ENCODE results near the gene SIT1. TPM values are rescaled to one million over a fixed set of nuclear protein-coding genes. Genes with fewer than 3 reads are reported as not detected.

Gene SIT1, protein sequence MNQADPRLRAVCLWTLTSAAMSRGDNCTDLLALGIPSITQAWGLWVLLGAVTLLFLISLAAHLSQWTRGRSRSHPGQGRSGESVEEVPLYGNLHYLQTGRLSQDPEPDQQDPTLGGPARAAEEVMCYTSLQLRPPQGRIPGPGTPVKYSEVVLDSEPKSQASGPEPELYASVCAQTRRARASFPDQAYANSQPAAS
- polyA plus RNA-seq = under 1 TPM; 0.75 to 0.88 TPM

DNA sequence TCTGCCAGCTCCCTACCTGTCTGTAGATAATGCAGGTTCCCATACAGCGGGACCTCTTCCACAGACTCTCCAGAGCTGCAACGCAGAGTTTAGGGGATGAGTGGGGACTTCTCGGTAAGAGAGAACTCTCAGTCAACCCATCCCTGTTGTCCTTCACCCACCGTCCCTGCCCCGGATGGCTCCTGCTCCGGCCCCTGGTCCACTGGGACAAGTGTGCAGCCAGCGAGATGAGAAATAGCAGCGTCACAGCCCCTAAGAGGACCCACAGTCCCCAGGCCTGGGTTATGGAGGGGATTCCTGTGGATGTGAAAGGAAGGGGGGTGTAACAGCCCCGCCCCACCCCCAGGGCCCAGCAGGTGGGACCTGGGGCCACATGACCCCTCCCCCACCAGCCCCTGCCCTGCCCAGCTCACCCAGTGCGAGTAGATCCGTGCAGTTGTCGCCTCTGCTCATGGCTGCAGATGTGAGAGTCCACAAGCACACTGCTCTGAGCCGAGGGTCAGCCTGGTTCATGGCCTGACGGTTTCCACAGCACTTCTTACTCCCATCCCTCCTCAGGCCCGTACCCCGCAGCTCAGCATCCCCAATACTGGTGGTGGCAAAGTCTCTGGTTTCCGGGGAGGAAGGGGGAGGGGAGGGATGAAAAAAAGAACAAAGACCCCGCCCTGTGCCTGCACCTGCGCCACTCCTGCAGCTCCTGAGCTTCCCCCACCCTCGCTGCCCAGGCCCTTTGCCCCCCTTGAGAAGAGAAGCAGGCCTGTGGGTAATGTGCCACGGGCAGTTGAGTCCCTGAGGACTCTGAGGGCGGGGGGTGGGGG lies at the start of gene SIT1:
Gene SIT1 (minus strand): TSS at position 591 of the 818 bp plus-strand sequence. CDS start 78 bp downstream, at position 513.
- Histone ChIP-seq H3K4me3 (ENCODE audit: low read depth in 1 of 2, low read length in 2 of 2) (peak within 1 kb of the TSS; percentile 23 to 34), H3K27ac (ENCODE audit: low read depth in 2 of 2, low read length in 1 of 2) (peak within 1 kb of the TSS; percentile 27 to 38)
- 67 to 70% methylated on average over 20 to 22 of the region's 22 CpGs for WGBS, 2 donors

DNA sequence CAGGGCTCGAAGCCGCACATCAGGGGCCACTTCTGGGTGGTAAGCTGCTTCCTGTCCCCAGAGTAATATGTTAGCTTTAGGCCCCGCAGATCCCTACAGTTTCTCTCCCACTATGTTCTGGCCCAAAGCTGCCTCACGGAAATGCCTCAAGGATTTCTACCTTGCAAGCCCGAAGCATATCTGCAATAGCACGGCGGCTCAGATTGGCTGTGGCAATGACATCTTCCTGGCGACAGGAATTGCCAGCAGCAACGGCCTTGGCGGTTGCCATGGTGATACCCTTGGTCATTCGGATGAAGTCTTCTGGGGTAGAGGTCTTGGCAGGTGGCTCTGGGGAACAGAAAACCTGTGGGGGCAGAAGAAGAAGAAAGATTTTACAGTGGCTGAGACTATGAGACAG lies 49.3 kb upstream of the SIT1 start:
- Histone ChIP-seq H3K9me3 (ENCODE audit: control insufficient read depth in 2 of 2, insufficient read depth in 1 of 2, low read depth in 1 of 2, low read length in 1 of 2) (no peaks in the 10 kb centered on the region), H3K36me3 (ENCODE audit: control insufficient read depth in 2 of 2, insufficient read depth in 2 of 2, low read length in 1 of 2) (peaks cover 40 to 59% of the 10 kb centered on the region in 2 donors), H3K27ac (ENCODE audit: low read depth in 2 of 2, low read length in 1 of 2) (peak overlapping the region in 1 of 2 donors; percentile 27), H3K4me3 (ENCODE audit: low read depth in 1 of 2, low read length in 2 of 2) (no peak overlapping the region), H3K27me3 (ENCODE audit: control insufficient read depth in 1 of 2, insufficient read depth in 2 of 2, low read length in 2 of 2) (no peaks in the 10 kb centered on the region), H3K4me1 (ENCODE audit: control insufficient read depth in 2 of 2, insufficient read depth in 2 of 2, low read length in 1 of 2) (peaks cover 2 to 3% of the 10 kb centered on the region in 2 donors)
- 74 to 87% methylated on average over 11 of the region's 11 CpGs for WGBS, 2 donors

More for the DNA sequence above, at the start of gene SIT1:
- Histone ChIP-seq H3K27me3 (ENCODE audit: control insufficient read depth in 1 of 2, insufficient read depth in 2 of 2, low read length in 2 of 2) (no peaks in the 10 kb centered on the region), H3K9me3 (ENCODE audit: control insufficient read depth in 2 of 2, insufficient read depth in 1 of 2, low read depth in 1 of 2, low read length in 1 of 2) (no peaks in the 10 kb centered on the region), H3K4me1 (ENCODE audit: control insufficient read depth in 2 of 2, insufficient read depth in 2 of 2, low read length in 1 of 2) (no peaks in the 10 kb centered on the region), H3K36me3 (ENCODE audit: control insufficient read depth in 2 of 2, insufficient read depth in 2 of 2, low read length in 1 of 2) (no peaks in the 10 kb centered on the region)

DNA sequence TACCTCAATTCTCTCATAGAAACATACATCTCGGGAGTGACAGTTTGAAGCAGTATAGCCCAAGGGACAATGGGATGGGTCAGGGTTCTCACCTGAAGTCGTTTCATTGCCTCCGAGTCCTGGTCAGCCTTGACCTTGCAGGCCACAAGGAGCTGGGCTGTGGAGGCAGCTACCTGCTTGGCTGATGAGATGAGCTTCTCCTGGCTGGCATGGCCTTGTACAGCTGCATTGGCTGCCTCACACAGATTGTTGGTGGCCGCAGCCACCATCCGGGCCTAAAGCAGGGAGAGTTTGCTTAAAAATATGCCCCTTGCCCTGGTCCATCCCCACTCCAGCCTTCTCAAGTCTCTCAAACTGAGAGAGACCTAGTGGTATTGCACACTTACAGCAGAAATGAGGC lies 47.5 kb upstream of the SIT1 start:
- H3K9me3 ChIP-seq (ENCODE audit: control insufficient read depth in 2 of 2, insufficient read depth in 1 of 2, low read depth in 1 of 2, low read length in 1 of 2) = no peaks in the 10 kb centered on the region
- H3K4me3 ChIP-seq (ENCODE audit: low read depth in 1 of 2, low read length in 2 of 2) = no peak overlapping the region
- H3K4me1 ChIP-seq (ENCODE audit: control insufficient read depth in 2 of 2, insufficient read depth in 2 of 2, low read length in 1 of 2) = peaks cover 2 to 3% of the 10 kb centered on the region in 2 donors
- no peaks in the 10 kb centered on the region for H3K27me3 ChIP-seq (ENCODE audit: control insufficient read depth in 1 of 2, insufficient read depth in 2 of 2, low read length in 2 of 2)
- H3K36me3 ChIP-seq (ENCODE audit: control insufficient read depth in 2 of 2, insufficient read depth in 2 of 2, low read length in 1 of 2) = peaks cover 23 to 41% of the 10 kb centered on the region in 2 donors
- peak overlapping the region in 1 of 2 donors; percentile 75 for H3K27ac ChIP-seq (ENCODE audit: low read depth in 2 of 2, low read length in 1 of 2)
- 85% methylated on average over 5 of the region's 5 CpGs for WGBS, 2 donors

DNA sequence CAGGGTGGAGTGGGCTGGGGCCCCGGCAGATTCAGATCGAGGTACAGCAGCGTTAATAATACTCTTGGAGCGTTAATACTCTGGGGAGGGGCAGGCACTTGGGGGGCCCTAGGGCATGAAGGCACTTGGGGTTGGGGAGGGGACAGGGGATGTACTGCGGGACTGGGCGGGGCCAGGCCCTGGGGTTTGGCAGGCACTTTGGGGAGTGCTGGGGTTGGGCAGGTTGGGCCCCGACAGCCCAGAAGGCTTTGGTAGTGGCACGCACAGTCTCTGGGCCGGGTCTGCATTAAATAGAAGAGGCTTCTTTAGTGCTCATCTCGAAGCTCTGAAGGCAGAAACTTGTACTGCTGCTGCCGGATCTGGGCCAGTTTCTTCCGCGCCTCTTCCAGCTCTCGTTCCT lies 46.8 kb upstream of the SIT1 start:
- peak overlapping the region; percentile 53 to 75 for H3K27ac ChIP-seq (ENCODE audit: low read depth in 2 of 2, low read length in 1 of 2)
- H3K9me3 ChIP-seq (ENCODE audit: control insufficient read depth in 2 of 2, insufficient read depth in 1 of 2, low read depth in 1 of 2, low read length in 1 of 2) = no peaks in the 10 kb centered on the region
- WGBS, 2 donors = 62 to 66% methylated on average over 14 of the region's 14 CpGs

DNA sequence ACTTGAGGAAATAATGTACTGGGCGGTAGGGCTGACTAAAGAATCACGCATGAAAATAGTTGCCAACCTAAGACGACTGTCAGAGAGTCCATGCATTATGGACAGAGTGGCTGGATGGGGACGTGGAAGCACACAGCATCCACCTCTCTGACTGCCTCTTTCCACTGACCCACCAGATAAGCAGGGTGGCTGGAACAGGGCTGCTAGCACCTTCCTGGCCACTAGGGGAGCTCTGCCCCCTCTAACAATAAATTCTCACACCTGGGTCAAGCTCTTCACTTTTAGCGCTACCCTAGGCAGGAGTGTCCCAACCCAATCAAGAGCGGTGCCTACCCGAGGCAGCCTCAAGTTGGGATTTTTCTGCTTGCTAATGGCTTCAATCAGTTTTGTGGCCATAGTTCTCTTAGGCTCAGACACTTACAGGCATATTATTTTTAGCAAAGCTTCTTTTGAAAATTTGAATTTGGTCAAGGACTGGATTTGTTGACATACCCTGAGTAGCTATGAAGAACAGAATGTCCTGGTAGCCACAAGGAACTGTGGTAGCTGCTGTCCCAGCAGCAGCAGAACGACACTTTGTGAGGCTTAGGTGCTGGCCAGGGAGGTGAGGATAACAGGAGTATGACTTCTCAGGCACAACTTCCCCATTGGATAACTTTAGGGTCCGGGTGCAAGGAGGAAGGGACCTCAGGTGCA lies 45.9 kb upstream of the SIT1 start:
- peaks cover 2 to 3% of the 10 kb centered on the region in 2 donors for H3K4me1 ChIP-seq (ENCODE audit: control insufficient read depth in 2 of 2, insufficient read depth in 2 of 2, low read length in 1 of 2)
- no peaks in the 10 kb centered on the region for H3K9me3 ChIP-seq (ENCODE audit: control insufficient read depth in 2 of 2, insufficient read depth in 1 of 2, low read depth in 1 of 2, low read length in 1 of 2)
- peak overlapping the region; percentile 53 to 75 for H3K27ac ChIP-seq (ENCODE audit: low read depth in 2 of 2, low read length in 1 of 2)
- 38 to 42% methylated on average over 9 of the region's 9 CpGs for WGBS, 2 donors
- H3K36me3 ChIP-seq (ENCODE audit: control insufficient read depth in 2 of 2, insufficient read depth in 2 of 2, low read length in 1 of 2) = peaks cover 20 to 32% of the 10 kb centered on the region in 2 donors
- H3K27me3 ChIP-seq (ENCODE audit: control insufficient read depth in 1 of 2, insufficient read depth in 2 of 2, low read length in 2 of 2) = no peaks in the 10 kb centered on the region
- no peak overlapping the region for H3K4me3 ChIP-seq (ENCODE audit: low read depth in 1 of 2, low read length in 2 of 2)

More for the DNA sequence above, 46.8 kb upstream of the SIT1 start:
- Histone ChIP-seq H3K27me3 (ENCODE audit: control insufficient read depth in 1 of 2, insufficient read depth in 2 of 2, low read length in 2 of 2) (no peaks in the 10 kb centered on the region), H3K36me3 (ENCODE audit: control insufficient read depth in 2 of 2, insufficient read depth in 2 of 2, low read length in 1 of 2) (peaks cover 20 to 35% of the 10 kb centered on the region in 2 donors), H3K4me1 (ENCODE audit: control insufficient read depth in 2 of 2, insufficient read depth in 2 of 2, low read length in 1 of 2) (peaks cover 2 to 3% of the 10 kb centered on the region in 2 donors), H3K4me3 (ENCODE audit: low read depth in 1 of 2, low read length in 2 of 2) (no peak overlapping the region)

DNA sequence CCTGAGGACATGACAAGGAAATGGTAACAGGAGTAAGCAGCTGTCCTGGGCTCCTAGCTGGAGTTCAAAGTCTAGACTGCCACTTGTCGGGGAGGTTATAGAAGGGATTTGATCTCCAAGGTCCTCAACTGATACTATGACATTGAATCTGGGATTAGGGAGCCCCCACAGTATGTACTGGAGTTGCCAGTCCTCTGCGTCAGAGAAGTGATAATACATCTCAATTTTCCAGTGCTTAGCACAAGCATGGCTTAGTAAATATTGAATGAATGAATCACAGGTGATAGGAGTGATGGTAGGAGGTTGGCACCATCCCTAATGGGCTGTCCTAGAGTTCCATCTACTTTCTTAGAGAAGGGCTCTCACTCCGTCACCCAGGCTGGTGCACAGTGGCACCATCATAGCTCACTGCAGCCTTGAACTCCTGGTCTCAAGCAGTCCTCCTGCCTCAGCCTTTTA lies 45.2 kb upstream of the SIT1 start:
- H3K4me1 ChIP-seq (ENCODE audit: control insufficient read depth in 2 of 2, insufficient read depth in 2 of 2, low read length in 1 of 2) = peaks cover 2 to 3% of the 10 kb centered on the region in 2 donors
- WGBS, 2 donors = 76 to 85% methylated on average over 3 of the region's 3 CpGs
- H3K4me3 ChIP-seq (ENCODE audit: low read depth in 1 of 2, low read length in 2 of 2) = no peak overlapping the region
- H3K9me3 ChIP-seq (ENCODE audit: control insufficient read depth in 2 of 2, insufficient read depth in 1 of 2, low read depth in 1 of 2, low read length in 1 of 2) = no peaks in the 10 kb centered on the region
- H3K27ac ChIP-seq (ENCODE audit: low read depth in 2 of 2, low read length in 1 of 2) = peak overlapping the region; percentile 45 to 75
- H3K27me3 ChIP-seq (ENCODE audit: control insufficient read depth in 1 of 2, insufficient read depth in 2 of 2, low read length in 2 of 2) = no peaks in the 10 kb centered on the region
- peaks cover 18 to 29% of the 10 kb centered on the region in 2 donors for H3K36me3 ChIP-seq (ENCODE audit: control insufficient read depth in 2 of 2, insufficient read depth in 2 of 2, low read length in 1 of 2)

DNA sequence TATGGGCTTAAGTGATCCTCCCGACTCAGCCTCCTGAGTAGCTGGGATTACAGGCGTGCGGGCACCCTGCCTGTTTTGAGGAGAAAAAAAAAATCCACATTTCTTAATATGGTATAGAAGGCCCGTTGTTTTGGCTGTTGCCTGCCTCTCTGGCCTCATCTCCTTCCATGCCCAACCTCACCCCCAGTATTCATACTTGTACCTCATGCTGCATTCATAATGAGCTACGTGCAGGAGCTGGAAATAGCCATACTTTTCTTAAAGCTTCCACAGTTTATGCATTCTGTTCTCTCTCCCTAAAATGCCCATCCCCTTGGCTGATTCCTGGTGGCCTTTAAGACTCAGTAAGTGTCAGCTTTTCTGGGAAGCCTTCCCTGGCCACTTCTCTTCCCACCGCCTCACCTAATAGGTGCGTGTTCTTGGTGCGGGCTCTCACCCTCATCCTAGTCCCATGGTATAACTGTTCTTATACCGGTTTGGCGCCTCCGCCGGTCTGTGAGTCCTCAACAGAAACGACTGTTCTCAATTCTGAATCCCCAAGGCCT lies 41.1 kb upstream of the SIT1 start:
- H3K9me3 ChIP-seq (ENCODE audit: control insufficient read depth in 2 of 2, insufficient read depth in 1 of 2, low read depth in 1 of 2, low read length in 1 of 2) = no peaks in the 10 kb centered on the region
- peaks cover 2 to 6% of the 10 kb centered on the region in 2 donors for H3K4me1 ChIP-seq (ENCODE audit: control insufficient read depth in 2 of 2, insufficient read depth in 2 of 2, low read length in 1 of 2)
- no peaks in the 10 kb centered on the region for H3K36me3 ChIP-seq (ENCODE audit: control insufficient read depth in 2 of 2, insufficient read depth in 2 of 2, low read length in 1 of 2)
- peak overlapping the region in 1 of 2 donors; percentile 57 for H3K4me3 ChIP-seq (ENCODE audit: low read depth in 1 of 2, low read length in 2 of 2)
- peak overlapping the region; percentile 86 to 92 for H3K27ac ChIP-seq (ENCODE audit: low read depth in 2 of 2, low read length in 1 of 2)
- no peaks in the 10 kb centered on the region for H3K27me3 ChIP-seq (ENCODE audit: control insufficient read depth in 1 of 2, insufficient read depth in 2 of 2, low read length in 2 of 2)
- WGBS, 2 donors = 70 to 81% methylated on average over 13 of the region's 13 CpGs

DNA sequence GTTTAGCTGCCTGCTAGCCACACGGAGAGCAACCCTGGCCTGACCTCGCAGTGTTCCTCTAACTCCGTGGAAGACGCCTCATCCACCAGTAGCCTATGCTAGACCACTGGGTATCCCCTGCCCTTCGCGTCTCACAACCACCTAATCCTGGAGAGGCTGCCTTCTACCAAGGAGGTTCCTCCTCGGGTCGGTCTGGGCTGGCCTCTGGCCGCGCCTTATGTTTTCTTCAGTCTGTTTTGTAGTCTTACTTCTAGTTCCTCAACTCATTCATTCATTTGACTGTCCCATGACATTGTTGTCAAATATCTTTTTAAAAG lies 40.6 kb upstream of the SIT1 start:
- Histone ChIP-seq H3K36me3 (ENCODE audit: control insufficient read depth in 2 of 2, insufficient read depth in 2 of 2, low read length in 1 of 2) (no peaks in the 10 kb centered on the region), H3K4me3 (ENCODE audit: low read depth in 1 of 2, low read length in 2 of 2) (peak overlapping the region; percentile 57 to 60), H3K27me3 (ENCODE audit: control insufficient read depth in 1 of 2, insufficient read depth in 2 of 2, low read length in 2 of 2) (no peaks in the 10 kb centered on the region), H3K9me3 (ENCODE audit: control insufficient read depth in 2 of 2, insufficient read depth in 1 of 2, low read depth in 1 of 2, low read length in 1 of 2) (no peaks in the 10 kb centered on the region), H3K27ac (ENCODE audit: low read depth in 2 of 2, low read length in 1 of 2) (peak overlapping the region; percentile 86 to 92), H3K4me1 (ENCODE audit: control insufficient read depth in 2 of 2, insufficient read depth in 2 of 2, low read length in 1 of 2) (peaks cover 2 to 6% of the 10 kb centered on the region in 2 donors)
- 23 to 24% methylated on average over 10 of the region's 10 CpGs for WGBS, 2 donors

DNA sequence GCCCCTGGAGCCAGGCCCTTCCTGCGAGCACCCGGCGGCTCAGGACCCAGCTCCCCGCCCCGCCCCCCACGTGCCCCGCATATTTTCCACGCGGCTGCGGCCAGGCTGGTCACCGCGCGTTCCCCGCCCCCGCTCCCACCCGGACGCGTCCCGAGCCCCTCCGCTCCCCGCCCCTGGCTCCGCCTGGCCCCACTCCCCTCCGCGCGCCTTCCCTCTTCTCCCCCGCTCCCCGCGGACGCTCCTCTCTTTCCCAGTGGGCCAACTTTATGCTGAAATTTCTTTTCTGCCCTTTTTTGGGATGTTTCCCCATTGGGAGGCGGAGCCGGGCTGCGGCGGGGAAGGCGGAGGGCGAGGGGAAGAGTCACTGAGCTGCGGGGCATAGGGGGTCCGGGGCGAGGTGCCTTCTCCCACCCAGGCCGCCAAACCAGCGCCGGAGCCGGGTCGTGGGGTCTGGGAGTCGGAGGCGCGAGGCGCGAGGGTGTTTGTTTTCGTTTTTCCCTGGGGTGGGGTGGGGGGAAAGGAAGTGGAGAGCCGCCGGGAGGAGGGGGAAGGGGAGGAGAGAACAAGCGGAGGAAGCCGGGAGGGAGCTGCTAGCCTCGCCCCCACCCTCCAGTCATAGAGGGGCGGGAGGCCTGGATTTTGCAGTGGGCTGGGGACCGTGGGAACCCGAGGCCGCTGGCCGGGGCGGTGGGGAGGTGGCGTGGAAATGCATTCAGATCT lies 40.0 kb upstream of the SIT1 start:
- peaks cover 2 to 6% of the 10 kb centered on the region in 2 donors for H3K4me1 ChIP-seq (ENCODE audit: control insufficient read depth in 2 of 2, insufficient read depth in 2 of 2, low read length in 1 of 2)
- WGBS, 2 donors = 1 to 2% methylated on average over 52 to 61 of the region's 61 CpGs
- peak overlapping the region; percentile 86 to 92 for H3K27ac ChIP-seq (ENCODE audit: low read depth in 2 of 2, low read length in 1 of 2)
- no peaks in the 10 kb centered on the region for H3K36me3 ChIP-seq (ENCODE audit: control insufficient read depth in 2 of 2, insufficient read depth in 2 of 2, low read length in 1 of 2)
- no peaks in the 10 kb centered on the region for H3K9me3 ChIP-seq (ENCODE audit: control insufficient read depth in 2 of 2, insufficient read depth in 1 of 2, low read depth in 1 of 2, low read length in 1 of 2)
- peak overlapping the region; percentile 57 to 60 for H3K4me3 ChIP-seq (ENCODE audit: low read depth in 1 of 2, low read length in 2 of 2)
- H3K27me3 ChIP-seq (ENCODE audit: control insufficient read depth in 1 of 2, insufficient read depth in 2 of 2, low read length in 2 of 2) = no peaks in the 10 kb centered on the region

All from esophagus (tissue), 2 donors.